HCT116 (cell line): Measurements from ENCODE around the gene CRB1. TPM values are rescaled to one million over a fixed set of nuclear protein-coding genes. Genes with fewer than 3 reads are reported as not detected.

Source experiments
- ATAC-seq: fragments of 200-7000 bp; cut with Tn5 transposase; 2 replicates; pipeline ENCODE4 v1.9.1; 2020; ENCODE audit warnings: mild to moderate bottlenecking, moderate library complexity
- BruUV-seq: library from RNA; stranded (reverse); fragments of 400-500 nt; replicated peaks from 2 replicates; lab custom pipeline; 2021; lab: Mats Ljungman, UMichigan
- CTCF ChIA-PET: fragments of 300-600 bp; sonication (Branson Sonifier 250); formaldehyde crosslinking; loops from one replicate; lab custom pipeline; 2021; ENCODE audit warnings: antibody characterized with exemption; lab: Charles Lee
- POLR2A ChIA-PET: fragments of 300-600, 350-600 bp; sonication (Branson Sonifier 250); formaldehyde crosslinking; loops from one replicate; lab custom pipeline; 2021; ENCODE audit warnings: antibody characterized with exemption; lab: Charles Lee
- RAD21 ChIA-PET, 2 experiments: fragments of 300-600 bp; sonication (Branson Sonifier 250); formaldehyde crosslinking; loops; one replicate each; lab custom pipeline; 2023; ENCODE audit warnings: low total read pairs in 2 of 2; ENCODE audit not compliant: uncharacterized antibody in 2 of 2, unreplicated experiment in 2 of 2, low non-redundant PET in 1 of 2; lab: Charles Lee
- DNase-seq: peaks from one replicate; pipeline ENCODE4 v3.0.0-alpha.2; 2010; ENCODE audit warnings: low read depth, low spot score
- H2AFZ ChIP-seq: fragments of 200-600 bp; shearing (Covaris generic), sonication (generic); 2 replicates; pipeline ENCODE4 v1.6.1; 2017; ENCODE audit warnings: low read depth, mixed run types, mixed read lengths, antibody characterized with exemption, low read length; ENCODE audit not compliant: poor library complexity, severe bottlenecking
- H3K27ac ChIP-seq: 2 replicates; pipeline ENCODE4 v1.5.1; 2012; ENCODE audit warnings: low read depth, low read length
- H3K27me3 ChIP-seq: fragments of 200-600 bp; sonication (generic); 2 replicates; pipeline ENCODE4 v1.6.1; 2016; ENCODE audit warnings: mixed run types, low read length, mixed read lengths; ENCODE audit not compliant: insufficient read depth
- H3K36me3 ChIP-seq, 2 experiments: fragments of 200-500 bp in 1 of 2; fragments of 200-600 bp in 1 of 2; sonication (Bioruptor generic) in 1 of 2; sonication (generic) in 1 of 2; 2 replicates each; pipeline versions ENCODE4 v1.5.1 to v1.6.1; 2014 to 2016; ENCODE audit warnings: low read length in 2 of 2, inconsistent platforms in 1 of 2, mixed read lengths in 1 of 2, mixed run types in 1 of 2; ENCODE audit not compliant: insufficient read depth in 2 of 2, control insufficient read depth in 1 of 2
- H3K4me1 ChIP-seq, 2 experiments: fragments of 200-600 bp in 1 of 2; sonication (generic) in 1 of 2; 2 replicates each; pipeline versions ENCODE4 v1.5.1 to v1.6.1; 2012 to 2017; ENCODE audit warnings: low read length in 2 of 2, inconsistent platforms in 1 of 2, mild to moderate bottlenecking in 1 of 2, mixed read lengths in 1 of 2, mixed run types in 1 of 2, moderate library complexity in 1 of 2; ENCODE audit not compliant: insufficient read depth in 2 of 2, control insufficient read depth in 1 of 2
- H3K4me2 ChIP-seq: fragments of 200-600 bp; sonication (generic); 2 replicates; pipeline ENCODE4 v1.6.1; 2017; ENCODE audit warnings: mixed run types, low read length, mixed read lengths
- H3K4me3 ChIP-seq, 2 experiments: fragments of 200-600 bp in 1 of 2; sonication (generic) in 1 of 2; replicated peaks in 1 of 2; 2 replicates each; pipeline ENCODE4 v1.5.1; 2011 to 2016; ENCODE audit warnings: low read length in 2 of 2, control low read depth in 1 of 2, low read depth in 1 of 2, mild to moderate bottlenecking in 1 of 2, mixed read lengths in 1 of 2, mixed run types in 1 of 2
- H3K79me2 ChIP-seq: fragments of 200-600 bp; sonication (generic); 2 replicates; pipeline ENCODE4 v1.6.1; 2017; ENCODE audit warnings: mild to moderate bottlenecking, mixed run types, low read length, moderate library complexity, mixed read lengths; ENCODE audit not compliant: insufficient read depth
- H3K9ac ChIP-seq: fragments of 200-600 bp; sonication (generic); 2 replicates; pipeline ENCODE4 v1.6.1; 2016; ENCODE audit warnings: low read length, mixed read lengths
- H3K9me2 ChIP-seq: fragments of 200-600 bp; sonication (generic), shearing (Covaris generic); 2 replicates; pipeline ENCODE4 v1.6.1; 2017; ENCODE audit warnings: mixed run types, mild to moderate bottlenecking, moderate library complexity; ENCODE audit not compliant: insufficient read depth
- H3K9me3 ChIP-seq, 2 experiments: fragments of 200-500 bp in 1 of 2; fragments of 200-600 bp in 1 of 2; sonication (Bioruptor generic) in 1 of 2; sonication (generic) in 1 of 2; 2 replicates each; pipeline ENCODE4 v1.6.1; 2014 to 2017; ENCODE audit warnings: low read length in 2 of 2, mixed read lengths in 2 of 2, inconsistent platforms in 1 of 2, low read depth in 1 of 2, mild to moderate bottlenecking in 1 of 2, mixed run types in 1 of 2, moderate library complexity in 1 of 2; ENCODE audit not compliant: control insufficient read depth in 1 of 2, insufficient read depth in 1 of 2
- H4K20me1 ChIP-seq: fragments of 200-600 bp; sonication (generic), shearing (Covaris generic); 2 replicates; pipeline ENCODE4 v1.6.1; 2017; ENCODE audit warnings: mixed run types, mild to moderate bottlenecking, moderate library complexity; ENCODE audit not compliant: insufficient read depth
- CBX3 ChIP-seq: IDR thresholded peaks from 2 replicates; pipeline ENCODE4 v1.6.1; 2012; ENCODE audit warnings: low read depth
- EGR1 ChIP-seq: IDR thresholded peaks from 2 replicates; pipeline ENCODE4 v1.6.1; 2012; ENCODE audit warnings: low read depth
- EZH2 ChIP-seq: fragments of 200-600 bp; sonication (generic); IDR thresholded peaks from 2 replicates; pipeline ENCODE4 v1.6.1; 2017; ENCODE audit warnings: antibody characterized with exemption, mixed run types
- EZH2phosphoT487 ChIP-seq: fragments of 200-600 bp; IDR thresholded peaks from 2 replicates; pipeline ENCODE4 v1.6.1; 2018; ENCODE audit warnings: antibody characterized with exemption, borderline replicate concordance
- FOSL1 ChIP-seq: IDR thresholded peaks from 2 replicates; pipeline ENCODE4 v1.6.1; 2012; ENCODE audit warnings: low read depth
- JUND ChIP-seq: IDR thresholded peaks from 2 replicates; pipeline ENCODE4 v1.6.1; 2012
- POLR2A ChIP-seq: IDR thresholded peaks from 2 replicates; pipeline ENCODE4 v1.7.0; 2011; ENCODE audit warnings: borderline replicate concordance; ENCODE audit not compliant: insufficient read depth, insufficient read length; ENCODE audit errors: extremely low read depth
- RAD21 ChIP-seq: IDR thresholded peaks from 2 replicates; pipeline ENCODE4 v1.6.1; 2012; ENCODE audit warnings: low read depth, mild to moderate bottlenecking
- REST ChIP-seq: IDR thresholded peaks from 2 replicates; pipeline ENCODE4 v1.6.1; 2012; ENCODE audit warnings: low read depth
- SP1 ChIP-seq: IDR thresholded peaks from 2 replicates; pipeline ENCODE4 v1.6.1; 2012; ENCODE audit warnings: low read depth
- SRF ChIP-seq: IDR thresholded peaks from 2 replicates; pipeline ENCODE4 v1.6.1; 2012; ENCODE audit warnings: low read depth
- ZFX ChIP-seq: fragments of 450-650 bp; IDR thresholded peaks from 2 replicates; pipeline ENCODE4 v1.6.1; 2017
- intact Hi-C: fragments of 100-400 bp; cut with micrococcal nuclease; formaldehyde crosslinking; loops from 2 replicates; pipeline ENCODE4 v1.10.0; 2022
- total RNA-seq: library from RNA; stranded (reverse); gene quantifications from one replicate; pipeline ENCODE4 v1.2.1, GENCODE V29; 2021; ENCODE audit not compliant: unreplicated experiment
- TF ChIP-seq, protein P1 (sequence below): IDR thresholded peaks from 2 replicates; pipeline ENCODE4 v1.6.1; 2011; ENCODE audit warnings: mild to moderate bottlenecking, low read length, moderate library complexity; ENCODE audit not compliant: insufficient replicate concordance; ENCODE audit errors: extremely low read depth
- TF ChIP-seq, protein P2 (sequence below): IDR thresholded peaks from 2 replicates; pipeline ENCODE4 v1.6.1; 2012

CRB1 gene
- total RNA-seq, 1 experiment from 2014 or later: 0.07 TPM

DNA sequence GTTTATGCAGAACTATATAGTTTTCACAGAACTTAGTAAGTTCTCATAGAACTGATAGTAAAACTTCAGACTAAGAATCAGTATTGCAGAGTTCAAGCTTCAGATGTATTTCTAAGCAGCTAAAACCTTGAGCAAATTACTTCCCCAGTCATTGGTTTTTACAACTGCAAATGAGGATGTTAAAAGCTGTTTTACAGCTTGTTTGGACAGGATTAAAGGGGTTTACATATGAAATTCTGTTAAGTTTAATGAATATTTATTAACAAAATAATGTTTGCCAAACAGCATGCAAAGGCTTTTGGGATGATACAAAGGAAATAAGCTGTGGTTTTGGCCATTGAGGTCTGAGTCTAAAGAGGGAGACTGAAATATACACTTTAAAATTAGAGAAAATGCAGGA lies 39.1 kb downstream of the CRB1 start:
- CTCF ChIA-PET: no interaction called here
- H3K9ac ChIP-seq: no peak overlapping the region
- peaks cover 0 to 4% of the 10 kb centered on the region in 2 experiments; a peak in 2 of 4 replicates for H3K4me1 ChIP-seq
- no peak for TF ChIP-seq SRF
- no peak for TF ChIP-seq EZH2
- no peak for TF ChIP-seq RAD21
- TF ChIP-seq REST: no peak
- no peak for TF ChIP-seq JUND
- TF ChIP-seq ZFX: no peak
- TF ChIP-seq, protein P1, sequence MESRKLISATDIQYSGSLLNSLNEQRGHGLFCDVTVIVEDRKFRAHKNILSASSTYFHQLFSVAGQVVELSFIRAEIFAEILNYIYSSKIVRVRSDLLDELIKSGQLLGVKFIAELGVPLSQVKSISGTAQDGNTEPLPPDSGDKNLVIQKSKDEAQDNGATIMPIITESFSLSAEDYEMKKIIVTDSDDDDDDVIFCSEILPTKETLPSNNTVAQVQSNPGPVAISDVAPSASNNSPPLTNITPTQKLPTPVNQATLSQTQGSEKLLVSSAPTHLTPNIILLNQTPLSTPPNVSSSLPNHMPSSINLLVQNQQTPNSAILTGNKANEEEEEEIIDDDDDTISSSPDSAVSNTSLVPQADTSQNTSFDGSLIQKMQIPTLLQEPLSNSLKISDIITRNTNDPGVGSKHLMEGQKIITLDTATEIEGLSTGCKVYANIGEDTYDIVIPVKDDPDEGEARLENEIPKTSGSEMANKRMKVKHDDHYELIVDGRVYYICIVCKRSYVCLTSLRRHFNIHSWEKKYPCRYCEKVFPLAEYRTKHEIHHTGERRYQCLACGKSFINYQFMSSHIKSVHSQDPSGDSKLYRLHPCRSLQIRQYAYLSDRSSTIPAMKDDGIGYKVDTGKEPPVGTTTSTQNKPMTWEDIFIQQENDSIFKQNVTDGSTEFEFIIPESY: no peak
- TF ChIP-seq CBX3: no peak
- no peak for TF ChIP-seq POLR2A
- no peak for TF ChIP-seq EZH2phosphoT487
- TF ChIP-seq FOSL1: no peak
- no peak for TF ChIP-seq EGR1
- TF ChIP-seq, protein P2, sequence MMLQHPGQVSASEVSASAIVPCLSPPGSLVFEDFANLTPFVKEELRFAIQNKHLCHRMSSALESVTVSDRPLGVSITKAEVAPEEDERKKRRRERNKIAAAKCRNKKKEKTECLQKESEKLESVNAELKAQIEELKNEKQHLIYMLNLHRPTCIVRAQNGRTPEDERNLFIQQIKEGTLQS: no peak
- no peak for TF ChIP-seq SP1
- no peak overlapping the region for H3K4me2 ChIP-seq
- H3K27me3 ChIP-seq: no peaks in the 10 kb centered on the region
- H3K36me3 ChIP-seq: no peaks in the 10 kb centered on the region
- no peaks in the 10 kb centered on the region for H3K9me2 ChIP-seq
- BruUV-seq: no TSS peak
- POLR2A ChIA-PET: no interaction called here
- intact Hi-C loops: no loop called here
- H2AFZ ChIP-seq: no peak overlapping the region
- H3K27ac ChIP-seq: no peak overlapping the region
- ATAC-seq (no peak), DNase-seq (no peak)
- H4K20me1 ChIP-seq: no peaks in the 10 kb centered on the region
- H3K9me3 ChIP-seq: no peaks in the 10 kb centered on the region
- H3K79me2 ChIP-seq: no peaks in the 10 kb centered on the region
- RAD21 ChIA-PET: no interaction called here
- H3K4me3 ChIP-seq: no peak overlapping the region
